GM12872 (cell line): ENCODE data around the gene SLC24A4.

Experiments
- CTCF ChIP-seq: IDR thresholded peaks from 3 replicates; pipeline ENCODE4 v1.5.1; 2011; ENCODE audit warnings: low read depth, mild to moderate bottlenecking, low read length, moderate library complexity; ENCODE audit not compliant: insufficient read depth

SLC24A4 gene

GRCh38 chr14:92446771-92447170, 123.8 kb downstream of the SLC24A4 start:
- TF ChIP-seq CTCF, result no peak

- no peak for TF ChIP-seq CTCF
Measured at GRCh38 chr14:92447416-92448197, 124.6 kb downstream of the SLC24A4 start.

- no peak for TF ChIP-seq CTCF
Measured at GRCh38 chr14:92448786-92449185, 125.8 kb downstream of the SLC24A4 start.

- TF ChIP-seq CTCF, result no peak
Measured at GRCh38 chr14:92449404-92450181, 126.6 kb downstream of the SLC24A4 start.

GRCh38 chr14:92450351-92451070, 127.5 kb downstream of the SLC24A4 start:
- TF ChIP-seq CTCF, result no peak

GRCh38 chr14:92451245-92451644, 128.3 kb downstream of the SLC24A4 start:
- TF ChIP-seq CTCF, result no peak

GRCh38 chr14:92451755-92452154, 128.8 kb downstream of the SLC24A4 start:
- no peak for TF ChIP-seq CTCF
